RWPE1 (cell line): ENCODE data around the gene SLC44A5.
"Not testable (repeated sequence)": the region's sequence is repeated elsewhere in the genome, so short reads cannot be mapped to it uniquely, and the experiment has no call there.

ENCODE experiments used
- CTCF ChIA-PET: fragments of 350-600 bp; sonication (Branson Sonifier 250); formaldehyde crosslinking; extraction: SDS; loops from one replicate; lab custom pipeline; 2021; lab: Yijun Ruan, JAX
- POLR2A ChIA-PET: fragments of 400-600 bp; formaldehyde crosslinking; extraction: SDS; loops from one replicate; lab custom pipeline; 2020; ENCODE audit warnings: antibody characterized with exemption; ENCODE audit not compliant: low non-redundant PET; lab: Yijun Ruan, JAX
- DNase-seq: peaks from one replicate; pipeline ENCODE4 v3.0.0; 2012; ENCODE audit warnings: low spot score
- H3K27ac ChIP-seq: fragments of 450-650 bp; 2 replicates; pipeline ENCODE4 v1.5.1; 2017
- CTCF ChIP-seq: fragments of 450-650 bp; conservative IDR thresholded peaks from 2 replicates; pipeline ENCODE4 v1.5.1; 2017; ENCODE audit warnings: low read depth, mild to moderate bottlenecking

The SLC44A5 gene

DNA sequence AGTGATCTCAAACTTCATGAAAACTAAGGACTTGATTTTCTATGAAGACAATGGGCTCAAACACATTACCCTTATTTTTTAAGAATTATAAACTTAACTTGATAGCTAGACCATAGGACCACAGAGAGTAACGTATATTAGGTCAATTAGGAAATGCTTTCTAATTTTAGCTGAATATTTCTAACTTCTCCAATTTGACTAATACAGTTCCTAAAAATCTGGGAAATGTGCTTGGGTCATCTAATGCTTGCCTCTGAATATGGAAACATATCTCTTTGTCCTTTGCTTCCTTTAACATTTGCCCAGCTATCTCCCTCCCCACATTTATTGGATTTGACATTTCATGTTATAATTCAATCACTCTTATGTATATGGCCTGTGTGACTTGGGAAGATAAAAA lies 335.3 kb downstream of the SLC44A5 start:
- DNase-seq, result no peak
- ChIA-PET POLR2A (no interaction called here), CTCF (interaction anchor here (1.5 kb wide), 1 partner anchor 9 kb away, joined by 5 read pairs; no protein-coding TSS in a partner anchor)
- no peak overlapping the region for H3K27ac ChIP-seq
- no peak for TF ChIP-seq CTCF

- no peak overlapping the region for H3K27ac ChIP-seq
- DNase-seq, result no peak
- no peak for TF ChIP-seq CTCF
- CTCF ChIA-PET, result interaction anchor here (0.7 to 1.5 kb wide), 2 partner anchors 9 to 780 kb away, joined by 3 to 5 read pairs; no protein-coding TSS in a partner anchor
- POLR2A ChIA-PET, result no interaction called here
These were observed 335.9 kb downstream of the SLC44A5 start for GRCh38 chr1:75274920-75275506.

DNA sequence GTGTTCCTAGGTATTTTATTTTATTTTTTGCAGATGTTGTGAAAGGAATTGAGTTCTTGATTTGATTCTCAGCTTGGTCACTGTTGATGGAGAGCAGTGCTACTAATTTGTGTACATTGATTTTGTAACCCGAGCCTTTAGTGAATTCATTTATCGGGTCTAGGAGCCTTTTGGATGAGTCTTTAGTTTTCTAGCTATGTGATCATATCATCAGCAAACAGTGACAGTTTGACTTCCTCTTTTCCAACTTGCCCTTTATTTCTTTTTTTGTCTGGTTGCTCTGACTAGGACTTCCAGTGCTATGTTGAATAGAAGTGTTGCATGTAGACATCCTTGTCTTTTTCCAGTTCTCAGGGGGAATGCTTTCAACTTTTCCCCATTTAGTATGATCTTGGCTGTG lies 337.8 kb downstream of the SLC44A5 start:
- POLR2A ChIA-PET, result no interaction called here
- DNase-seq, result no peak
- no peak for TF ChIP-seq CTCF
- H3K27ac ChIP-seq, result no peak overlapping the region
- CTCF ChIA-PET, result no interaction called here

GRCh38 chr1:75265792-75266191 lies 345.1 kb downstream of the SLC44A5 start:
- POLR2A ChIA-PET, result no interaction called here
- TF ChIP-seq CTCF, result peak; percentile 72
- CTCF ChIA-PET, result interaction anchor here (0.5 to 1.7 kb wide), 13 partner anchors 9 to 1482 kb away, joined by 3 to 5 read pairs (median 3); no protein-coding TSS in a partner anchor

DNA sequence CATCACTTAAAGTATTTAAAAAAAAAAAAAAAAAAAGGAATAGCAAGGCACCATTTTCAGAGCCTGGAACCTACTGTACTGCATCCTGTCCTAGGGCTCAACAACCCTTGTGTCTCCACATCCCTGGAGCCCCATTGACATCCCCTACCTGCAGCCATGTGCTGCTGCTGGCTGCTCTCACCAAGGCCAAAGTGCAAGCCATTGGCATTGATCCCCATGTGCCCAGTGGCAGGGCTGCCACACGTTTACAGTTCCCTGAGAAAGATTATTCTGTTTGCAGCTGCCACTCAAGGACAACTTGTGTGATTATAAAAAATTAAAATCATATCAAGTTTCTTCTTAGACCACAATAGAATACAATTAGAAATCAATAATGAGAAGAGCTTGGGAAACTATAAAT lies 346.8 kb downstream of the SLC44A5 start:
- POLR2A ChIA-PET, result no interaction called here
- TF ChIP-seq CTCF, result no peak
- H3K27ac ChIP-seq, result no peak overlapping the region
- CTCF ChIA-PET, result interaction anchor here (0.7 kb wide), 1 partner anchor 246 kb away, joined by 4 read pairs; no protein-coding TSS in a partner anchor
- DNase-seq, result no peak

More at GRCh38 chr1:75265792-75266191, 345.1 kb downstream of the SLC44A5 start:
- peak; percentile 10 for DNase-seq
- H3K27ac ChIP-seq, result no peak overlapping the region

GRCh38 chr1:75263616-75264015 lies 347.3 kb downstream of the SLC44A5 start:
- H3K27ac ChIP-seq, DNase-seq, POLR2A ChIA-PET: not testable (repeated sequence)
- CTCF ChIA-PET, result interaction anchor here (0.7 kb wide), 1 partner anchor 247 kb away, joined by 4 read pairs; no protein-coding TSS in a partner anchor

- H3K27ac ChIP-seq, POLR2A ChIA-PET, DNase-seq, CTCF ChIA-PET: not testable (repeated sequence)
These were observed 349.0 kb downstream of the SLC44A5 start for GRCh38 chr1:75261946-75262345.
